Measurements from ENCODE around the gene SAP30L.
A peak's percentile ranks its signal among the peaks of the same experiment; 100 is the strongest.

The SAP30L gene

DNA sequence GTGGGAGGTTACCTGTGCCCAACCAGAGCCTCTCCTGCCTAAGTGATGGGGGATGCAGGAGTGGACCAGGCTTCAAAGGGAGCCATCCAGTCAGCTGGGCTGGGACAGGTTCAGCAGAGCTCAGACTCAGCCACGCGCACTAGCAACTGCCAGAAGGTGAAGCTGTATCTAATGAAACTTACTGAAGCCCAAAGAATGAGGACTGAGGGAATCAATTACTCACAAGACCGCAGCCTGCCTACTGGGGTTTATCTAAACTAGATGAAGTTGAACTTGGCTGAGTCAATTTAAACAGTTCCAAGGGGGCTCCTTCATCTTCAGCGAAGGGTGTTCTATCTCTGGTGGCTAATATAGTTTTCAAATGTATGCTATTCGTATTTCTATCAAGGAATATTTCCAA is 20.9 kb downstream of the SAP30L start:
- no peak for DNase-seq

DNA sequence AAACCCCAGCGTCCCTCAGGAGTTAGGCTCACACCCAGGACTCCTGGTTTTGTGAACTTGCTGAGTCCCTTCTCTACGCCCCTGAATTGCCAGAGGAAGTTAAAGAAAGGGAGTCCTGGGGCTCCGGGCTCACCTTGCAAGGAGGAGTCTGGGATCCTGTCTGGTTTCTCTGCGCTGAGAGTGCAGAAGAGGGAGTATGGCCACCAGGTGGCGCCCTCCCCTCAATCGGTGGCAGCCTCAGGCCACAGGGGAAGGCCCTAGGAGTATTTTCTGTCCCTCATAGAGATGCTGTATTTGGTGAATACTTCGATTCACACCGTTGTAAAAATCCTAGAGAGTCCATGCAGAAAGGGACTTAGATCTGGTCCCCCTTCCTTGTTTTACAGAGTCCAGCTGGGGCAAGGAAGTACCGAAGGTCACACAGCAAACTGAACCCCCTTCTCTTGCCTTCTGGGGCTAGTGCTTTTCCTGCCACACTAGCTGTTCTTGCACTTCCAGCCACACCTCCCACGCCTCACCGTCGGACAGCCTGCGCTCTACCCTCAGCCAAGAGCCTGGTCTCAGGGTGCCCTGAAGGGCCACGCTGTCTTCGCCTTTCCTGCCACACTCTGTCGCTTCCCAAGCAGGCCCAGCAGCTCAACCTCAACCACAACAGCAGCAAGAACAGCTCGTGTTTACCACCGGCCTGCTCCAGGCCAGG is 22.0 kb downstream of the SAP30L start:
- DNase-seq = peak; percentile 50 to 76 (median 60)

DNA sequence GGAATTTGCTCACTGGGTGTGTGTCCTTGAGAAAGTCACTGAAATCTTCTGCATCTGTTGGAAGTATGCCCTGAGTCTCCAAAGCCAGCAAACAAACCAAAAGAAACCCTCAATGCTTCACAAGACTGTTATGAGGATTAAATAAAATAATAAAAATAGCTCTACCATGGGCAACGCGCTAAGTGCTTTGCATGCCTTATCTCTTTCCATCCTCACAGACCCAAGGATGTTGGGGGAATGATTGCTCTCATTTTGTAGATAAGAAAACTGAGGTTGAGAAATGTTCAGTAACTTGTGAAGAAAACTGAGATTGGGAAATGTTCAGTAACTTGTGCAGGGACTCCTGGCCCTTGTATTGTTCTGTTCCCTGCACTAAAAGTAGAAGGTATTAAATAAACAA is 24.3 kb downstream of the SAP30L start:
- no peak for DNase-seq

DNA sequence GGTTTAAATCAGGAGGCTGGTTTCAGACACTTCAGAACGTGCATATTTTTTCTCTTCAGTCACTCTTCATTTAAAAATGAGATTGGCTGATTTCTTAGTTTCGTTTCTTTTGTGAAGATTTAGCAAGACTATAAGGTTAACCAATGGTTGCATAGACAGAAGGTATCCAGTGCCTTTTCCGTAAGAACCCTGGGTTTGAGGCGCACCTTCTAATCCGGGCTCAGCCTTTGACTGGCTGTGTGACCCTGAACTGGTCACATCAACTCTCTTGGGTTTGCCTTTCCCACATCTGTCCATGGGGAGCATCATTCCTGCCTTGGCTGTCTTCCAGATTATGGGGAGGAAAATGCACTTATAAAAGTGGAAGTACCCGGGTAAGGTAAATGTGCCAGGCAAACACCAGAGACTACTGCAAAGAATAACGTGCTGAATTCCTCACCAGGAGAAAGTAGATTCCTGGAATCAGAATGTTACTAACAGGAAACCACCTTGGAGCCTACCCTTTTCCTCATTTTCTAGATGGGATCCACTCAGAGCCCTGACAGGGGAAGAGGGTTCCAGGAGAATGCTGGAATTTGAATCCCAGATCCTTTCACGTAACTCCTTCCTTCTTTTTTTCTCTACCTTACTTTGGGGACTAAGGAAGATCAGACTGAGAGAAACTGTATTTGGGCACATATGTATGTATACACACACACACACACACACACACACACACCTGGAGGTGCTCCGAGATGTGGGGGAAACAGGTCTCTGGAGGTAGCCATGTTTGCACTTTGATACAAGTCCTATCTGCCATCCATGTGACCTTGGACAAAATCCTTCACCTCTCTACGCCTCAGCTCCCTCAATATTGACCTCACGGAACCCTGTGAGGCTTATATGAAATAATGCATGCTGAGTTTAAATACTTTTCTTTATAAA is 25.4 kb downstream of the SAP30L start:
- no peak for DNase-seq

DNA sequence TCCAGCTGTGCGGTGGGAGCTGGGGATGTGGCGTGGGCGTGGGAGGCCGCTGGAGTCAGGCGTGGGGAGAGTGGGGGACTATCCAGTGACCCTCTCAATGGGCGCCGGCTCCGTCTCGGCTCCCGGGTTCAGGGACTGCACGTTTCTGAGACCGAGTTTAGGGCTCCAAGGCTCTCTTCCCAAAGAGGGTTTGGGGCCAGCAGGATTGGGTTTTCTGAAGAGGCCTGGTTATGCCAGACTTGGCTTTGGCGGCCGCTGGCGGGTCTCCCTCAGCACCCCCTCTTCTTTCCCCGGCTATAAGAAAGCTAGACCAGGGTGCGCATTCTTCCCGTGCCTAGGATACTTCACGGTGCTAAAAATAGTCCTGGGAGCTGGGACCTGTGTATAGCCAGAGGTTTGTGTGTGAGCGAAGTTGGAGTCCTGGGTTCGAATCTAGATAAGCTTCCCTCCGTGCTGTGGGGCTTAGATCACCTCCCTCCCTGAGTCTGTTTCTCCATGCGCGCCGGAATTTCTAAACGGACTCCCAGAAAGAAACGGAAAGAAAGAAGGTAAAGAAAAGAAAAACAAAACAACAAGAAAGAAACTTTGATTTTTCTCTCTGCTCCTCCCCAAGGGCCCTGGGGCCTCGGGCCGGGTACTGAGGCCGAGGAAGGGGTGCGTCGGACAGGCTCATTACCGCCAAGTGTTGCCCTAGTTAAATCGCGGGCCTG is 27.2 kb downstream of the SAP30L start:
- DNase-seq = no peak

DNA sequence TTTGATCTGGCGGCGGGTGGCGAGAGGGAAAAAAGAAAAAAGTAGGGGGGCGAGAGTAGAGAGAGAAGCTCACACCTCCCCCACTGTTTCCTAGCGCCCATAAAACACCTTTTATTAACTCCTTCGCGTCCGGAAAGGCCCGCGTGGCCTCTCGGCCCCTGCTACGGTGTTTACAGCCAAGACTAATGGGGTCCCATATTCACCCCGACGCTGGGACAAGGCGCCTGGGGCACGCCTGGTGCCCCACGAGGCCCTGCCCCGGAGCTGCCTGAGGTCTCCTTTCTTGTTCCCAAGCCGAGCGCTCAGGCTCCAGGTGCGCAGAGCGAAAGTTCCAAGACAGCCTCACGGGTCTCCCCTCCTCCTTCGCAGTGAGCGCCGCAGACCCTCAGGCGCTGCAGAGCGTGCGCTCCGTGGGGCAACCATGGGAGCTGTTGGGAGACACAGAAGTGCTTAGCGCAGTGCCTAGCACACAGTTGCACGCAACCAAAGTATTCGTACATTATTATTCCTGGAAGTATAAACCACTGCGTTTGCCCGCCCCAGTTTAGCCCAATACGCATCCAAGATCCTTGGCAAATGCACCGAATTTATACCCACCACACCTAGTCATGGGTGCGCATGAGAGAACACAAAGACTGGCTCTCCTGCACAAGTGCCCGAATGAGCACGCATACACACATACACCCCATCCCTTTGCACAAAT is 27.9 kb downstream of the SAP30L start:
- no peak for DNase-seq

DNA sequence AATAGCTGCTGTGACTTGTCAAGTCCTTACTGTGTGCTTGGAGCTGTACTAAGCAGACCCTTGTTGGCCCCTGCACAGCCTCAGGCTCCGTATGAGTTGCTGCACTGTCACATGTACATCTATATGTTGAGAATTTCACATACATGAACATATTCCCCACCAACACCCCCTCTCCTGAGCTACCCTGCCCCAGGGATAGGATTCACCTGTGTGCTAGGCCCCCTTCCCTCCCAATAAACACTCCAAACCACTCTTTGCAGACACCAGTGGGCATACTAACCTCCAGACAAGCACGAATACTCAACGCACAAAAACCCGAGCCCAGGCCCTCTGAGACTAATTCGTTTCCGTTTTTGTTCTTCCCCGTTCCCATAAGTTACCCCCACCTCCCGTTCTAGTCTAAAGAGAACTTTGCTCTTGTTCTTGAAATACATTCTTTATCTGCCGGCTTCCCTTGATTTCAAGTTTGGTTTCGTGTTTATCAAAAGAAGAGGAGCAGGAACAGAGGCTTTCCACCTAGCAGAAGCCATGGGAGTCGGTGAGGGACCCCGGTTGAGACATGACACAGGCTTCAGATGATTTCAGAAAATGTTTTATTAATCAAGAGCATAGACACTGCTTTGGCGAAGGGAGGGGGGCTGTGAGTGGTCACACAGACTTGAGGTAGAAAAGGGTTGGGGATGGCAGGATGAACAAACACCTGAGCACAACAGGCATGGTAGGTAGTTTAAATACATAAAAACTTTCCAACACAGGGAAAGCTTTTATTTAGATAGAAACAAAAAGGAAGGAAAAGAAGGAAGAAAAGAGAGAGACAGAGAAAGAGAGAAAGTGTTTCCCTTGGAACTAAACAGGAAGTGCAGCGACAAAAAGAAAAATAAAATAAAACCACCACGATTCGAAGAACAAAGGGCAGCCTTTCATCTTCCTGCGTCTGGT is 28.9 kb downstream of the SAP30L start:
- no peak for DNase-seq

DNA sequence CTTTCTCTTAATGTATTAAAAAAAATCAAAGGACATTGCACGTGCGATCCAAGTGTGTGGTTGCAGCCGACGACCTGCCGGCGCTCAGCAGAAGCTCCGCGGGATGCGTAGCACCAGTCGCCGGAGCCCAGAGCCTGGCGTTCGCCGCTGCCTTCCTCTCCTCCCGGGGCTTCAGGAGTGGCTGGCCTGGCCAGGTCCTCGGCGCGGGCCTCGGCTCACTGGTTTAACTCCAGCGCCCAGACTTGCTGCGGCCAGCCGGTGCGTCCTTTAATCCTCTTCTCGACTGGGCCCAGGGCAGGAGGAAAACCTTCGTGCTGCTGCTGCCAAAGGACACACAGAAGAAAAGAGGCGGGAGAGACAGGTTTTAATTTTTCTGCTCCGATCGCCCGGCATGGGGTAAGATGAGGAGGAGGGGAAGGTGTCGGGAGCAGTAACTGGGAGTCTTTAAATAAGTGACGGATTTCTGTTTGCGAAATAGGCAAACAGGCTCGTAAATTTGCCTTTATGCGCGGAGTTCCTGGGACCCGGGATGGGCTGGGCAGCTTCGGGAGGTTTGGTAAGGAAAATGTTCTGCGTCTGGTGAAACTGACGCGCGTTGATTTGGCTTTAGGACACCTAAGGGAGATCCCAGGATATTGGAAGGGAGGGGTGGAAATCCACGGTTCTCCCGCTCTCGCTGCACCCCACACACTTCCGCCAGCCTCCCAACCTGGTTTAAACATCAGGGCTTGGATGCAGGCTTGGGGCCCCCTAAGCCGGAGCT is 30.0 kb downstream of the SAP30L start:
- no peak for DNase-seq

DNA sequence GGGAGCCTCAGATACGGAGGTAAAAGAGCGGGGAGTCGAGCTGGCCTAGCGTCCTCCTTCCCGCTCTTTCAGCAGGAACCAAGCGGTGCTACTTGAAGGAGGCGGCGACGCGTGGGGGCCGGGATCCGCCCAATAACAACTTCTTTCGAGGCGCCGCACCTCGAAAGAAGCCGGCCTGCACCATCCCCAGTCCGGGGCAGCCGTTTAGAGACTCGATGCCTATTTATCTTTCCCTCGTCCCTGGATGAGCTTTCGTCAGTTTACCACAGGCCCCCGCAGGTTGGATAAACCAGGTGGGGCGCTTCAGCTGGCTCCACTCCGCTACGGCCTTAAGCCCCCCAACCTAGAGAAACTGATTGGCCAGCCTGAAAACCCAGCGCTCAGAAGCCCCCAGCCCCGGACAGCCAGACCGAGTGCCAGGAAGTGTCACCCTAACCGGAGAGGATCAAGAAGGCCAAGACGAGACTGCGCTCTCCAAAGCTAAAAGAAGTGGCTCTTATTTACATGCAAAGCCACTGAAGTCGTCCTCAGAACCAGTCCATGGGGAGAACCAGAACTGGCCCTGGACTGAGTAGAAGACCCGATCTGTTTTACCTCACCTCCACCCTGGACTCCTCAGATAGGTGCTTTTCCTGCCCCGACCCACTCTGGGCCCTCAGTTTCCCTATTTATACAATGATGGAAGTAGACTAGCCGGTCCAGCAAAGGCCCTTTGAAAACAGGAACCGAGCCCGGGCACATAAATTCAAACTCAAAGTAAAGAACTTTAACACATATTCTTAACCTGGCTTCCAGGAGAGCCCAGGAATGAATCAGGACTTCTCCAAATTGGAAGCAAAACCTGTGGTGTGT is 30.8 kb downstream of the SAP30L start:
- DNase-seq = no peak

DNA sequence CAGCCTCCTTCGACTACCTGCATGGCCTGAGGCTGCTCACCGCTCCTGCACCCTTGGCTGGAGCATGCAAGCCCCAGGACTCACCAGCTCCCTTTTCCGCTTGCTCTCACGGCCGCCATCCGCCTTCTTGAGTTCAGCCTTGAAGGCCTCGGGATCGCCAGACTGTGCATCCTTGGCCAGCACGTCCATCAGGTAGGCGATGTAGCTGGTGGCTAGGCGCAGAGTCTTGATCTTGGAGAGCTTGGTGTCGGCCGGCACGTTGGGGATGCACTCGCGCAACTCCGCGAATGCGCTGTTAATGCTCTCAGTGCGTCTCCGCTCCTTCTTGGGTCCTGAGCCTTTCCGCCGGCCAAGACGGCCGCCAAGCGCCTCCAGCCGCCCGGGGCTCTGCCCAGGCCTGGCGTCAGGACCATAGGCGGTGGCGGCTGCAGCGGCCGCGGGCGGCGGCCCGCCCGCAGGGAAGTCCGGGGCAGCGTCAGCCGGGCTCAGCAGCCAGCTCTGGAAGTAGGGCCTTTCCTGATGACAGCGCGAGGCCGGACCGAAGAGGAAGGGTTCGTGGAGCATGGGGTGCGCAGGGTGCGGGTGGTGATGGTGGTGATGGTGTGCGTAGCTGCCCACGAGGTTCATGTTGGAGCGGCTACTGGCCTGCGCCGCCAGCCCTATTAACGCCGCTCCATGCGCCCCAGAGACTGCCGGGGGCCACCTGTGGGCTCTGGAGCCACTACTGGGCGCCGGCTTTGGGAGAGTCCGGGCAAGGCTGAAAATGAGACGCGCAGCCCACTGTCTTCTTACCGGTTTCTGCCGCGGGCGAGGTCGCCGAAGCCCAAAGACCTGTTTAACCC is 31.8 kb downstream of the SAP30L start:
- DNase-seq = no peak

DNA sequence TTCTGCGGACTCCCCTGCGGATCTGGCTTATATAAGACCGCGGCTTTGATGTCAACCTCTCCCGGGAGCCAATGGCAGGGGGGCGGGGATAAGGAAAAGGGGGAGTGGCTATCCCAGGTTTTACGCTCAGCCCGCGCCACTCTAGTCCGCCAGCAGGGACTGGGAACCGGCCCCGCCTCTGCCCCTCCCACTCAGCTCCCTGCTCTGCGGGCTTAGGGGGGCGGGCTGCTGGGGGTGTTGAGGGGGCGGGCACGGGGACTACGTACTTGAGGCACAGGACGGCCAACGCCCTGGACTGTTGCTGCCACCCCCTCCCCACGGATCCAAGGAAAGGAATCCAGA is 32.4 kb downstream of the SAP30L start, which contains the start of gene HAND1:
HAND1 (minus strand) TSS at position 4 of the 342 bp plus-strand sequence. CDS start 219 bp downstream, outside the sequence.
- no peak for DNase-seq

DNA sequence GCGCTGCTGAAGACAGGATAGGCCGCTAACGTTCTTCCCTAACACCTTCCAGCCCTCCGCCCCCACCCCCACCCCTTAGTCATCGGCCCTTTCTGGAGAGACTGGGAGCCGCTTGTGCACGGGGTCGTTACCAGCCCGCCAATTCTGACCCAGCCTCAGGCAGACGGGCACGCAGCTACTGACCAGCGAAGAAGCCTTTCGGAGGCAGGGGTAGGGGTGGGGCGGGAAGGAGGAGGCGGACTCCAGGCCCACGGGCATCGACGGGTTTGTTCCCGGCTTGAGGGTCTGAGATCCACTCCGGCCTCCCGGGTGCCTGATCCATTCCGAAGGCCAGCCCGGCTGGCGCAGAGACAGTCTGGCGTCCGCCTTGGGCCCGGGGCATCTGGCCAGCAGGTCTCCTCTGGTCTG is 33.0 kb downstream of the SAP30L start:
- DNase-seq = no peak

DNA sequence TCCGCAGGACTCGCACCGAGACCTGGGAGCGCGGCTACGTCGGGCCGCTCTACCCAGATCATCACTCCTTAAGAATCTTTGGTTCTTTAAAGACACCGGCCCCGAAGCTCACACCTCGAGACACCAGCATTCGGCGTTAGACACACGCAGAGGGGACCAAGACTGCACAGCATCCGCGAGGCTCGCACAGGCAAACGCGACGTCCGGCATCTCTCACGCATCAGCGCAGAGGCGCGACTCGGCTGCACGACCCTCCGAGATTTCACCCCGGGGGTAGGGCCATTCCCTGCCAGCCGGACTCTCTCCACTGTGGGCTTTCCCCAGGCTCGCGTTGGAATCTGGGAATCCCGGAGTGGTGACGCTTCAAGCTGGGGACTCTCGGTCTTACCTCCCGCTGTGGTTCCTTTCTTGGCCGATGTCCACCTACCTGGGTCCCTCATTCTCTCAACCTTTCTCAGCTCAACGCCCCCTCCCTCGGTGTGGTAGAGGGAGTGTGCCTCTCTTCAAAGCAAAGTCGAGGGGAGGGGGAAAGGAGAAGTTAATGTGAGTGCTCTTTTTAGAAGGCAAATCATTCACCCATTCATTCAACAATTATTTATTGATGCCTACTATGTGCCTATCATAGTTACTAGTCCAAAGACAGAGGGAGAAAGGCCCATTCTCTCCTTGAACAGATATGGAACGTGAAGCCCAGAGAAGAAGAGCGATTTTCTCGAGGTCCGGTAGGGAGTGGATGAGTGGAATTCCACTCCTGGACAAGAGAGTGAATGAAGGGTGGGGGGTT is 33.6 kb downstream of the SAP30L start:
- DNase-seq = no peak

DNA sequence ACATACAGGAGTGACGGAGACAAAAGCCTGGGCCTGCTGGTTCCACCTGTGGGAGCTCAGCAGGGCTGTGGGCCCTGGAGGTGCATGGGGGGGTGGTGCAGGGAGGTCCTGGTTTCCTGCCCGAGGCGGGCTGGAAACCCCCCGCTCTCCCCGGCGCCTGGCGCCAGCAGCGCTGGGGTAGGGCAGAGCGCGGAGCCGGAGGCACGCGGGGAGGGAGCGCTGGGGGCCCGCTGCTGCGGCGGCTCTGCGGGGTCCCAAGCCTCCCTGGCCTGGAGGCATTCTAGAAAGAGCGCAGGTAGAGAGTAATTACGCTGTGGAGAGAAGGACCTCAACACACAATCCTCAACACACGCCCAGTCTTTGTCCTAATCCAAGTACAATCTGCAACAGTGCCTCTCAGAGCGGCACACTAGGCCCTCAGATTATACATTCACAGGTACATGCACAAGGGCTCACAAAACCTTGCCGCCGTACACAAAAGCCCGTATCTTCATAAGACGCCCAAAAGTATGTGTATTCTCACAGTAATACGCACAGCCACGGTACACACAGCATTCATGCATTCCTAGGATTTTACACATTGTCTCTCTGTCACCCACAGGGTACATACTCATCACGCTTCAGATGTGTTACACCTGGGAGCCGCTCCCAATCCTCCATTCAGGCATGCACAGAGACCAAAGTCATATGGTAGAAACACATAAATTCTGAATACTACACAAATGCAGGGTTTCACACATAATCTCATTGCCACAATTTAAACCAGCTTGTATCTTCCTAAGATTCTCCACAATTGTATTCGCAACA is 34.4 kb downstream of the SAP30L start:
- DNase-seq = no peak

DNA sequence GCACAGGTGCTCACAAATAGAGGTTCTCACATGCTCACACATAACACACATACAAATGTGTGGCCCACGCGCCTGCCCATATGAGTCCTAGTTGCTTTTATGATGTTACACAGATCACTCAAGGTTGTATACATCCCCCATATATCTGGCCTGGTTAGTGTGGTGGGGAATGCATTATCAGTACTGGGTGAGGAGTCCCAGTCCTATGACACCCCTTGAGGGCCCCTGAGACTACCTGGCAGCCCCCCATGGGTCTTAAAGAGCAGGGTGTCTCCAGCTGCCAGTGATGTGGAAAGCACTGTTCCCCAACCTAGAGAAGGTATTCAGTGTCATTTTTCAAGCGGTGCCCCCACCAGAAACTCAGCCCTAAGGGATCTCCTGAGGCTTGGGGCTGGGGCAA is 35.0 kb downstream of the SAP30L start:
- DNase-seq = no peak

DNA sequence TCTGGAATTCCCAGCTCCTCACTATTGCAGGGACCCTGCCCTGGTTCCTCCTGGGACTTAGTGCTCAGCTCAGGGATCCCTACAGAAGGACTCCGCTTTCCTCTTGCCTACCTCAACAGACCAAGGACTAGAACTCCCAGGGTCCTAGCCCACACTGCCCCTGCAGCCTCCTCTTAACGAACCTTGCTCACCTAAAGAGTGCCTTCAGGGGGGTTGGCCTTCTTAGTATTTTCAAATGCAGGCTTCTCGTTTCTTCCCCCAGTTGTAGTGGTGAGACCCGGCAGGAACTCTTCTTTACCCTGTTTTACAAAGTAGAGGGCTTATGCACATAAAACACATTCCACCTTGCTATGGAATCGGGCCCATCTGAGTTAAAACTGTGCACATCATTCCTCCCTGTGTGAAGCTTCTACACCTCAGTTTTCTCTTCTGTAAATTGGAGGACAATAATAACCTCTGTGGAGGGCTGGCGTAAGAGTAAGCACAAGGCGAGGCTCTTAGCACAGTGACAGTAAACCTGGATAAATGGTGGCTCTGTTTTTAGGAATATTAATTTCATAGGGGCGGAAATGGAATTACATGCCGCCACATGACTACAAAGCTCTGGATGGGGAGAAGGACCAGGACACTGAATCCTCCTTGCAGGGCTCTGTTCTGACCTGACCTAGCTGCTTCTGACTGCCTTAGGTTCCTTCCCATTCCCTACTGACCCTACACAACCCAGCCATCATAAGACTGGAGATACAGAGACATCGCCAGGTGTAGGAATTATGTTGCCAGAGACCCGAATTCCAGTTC is 36.0 kb downstream of the SAP30L start:
- DNase-seq = no peak
